ENCODE results near the gene B4GALNT4. TPM values are rescaled to one million over a fixed set of nuclear protein-coding genes. Genes with fewer than 3 reads are reported as not detected.
A peak's percentile ranks its signal among the peaks of the same experiment; 100 is the strongest.
"Not testable (repeated sequence)": the region's sequence is repeated elsewhere in the genome, so short reads cannot be mapped to it uniquely, and the experiment has no call there.

The B4GALNT4 gene
- total RNA-seq, 1 donor from 2014 or later: 1.5 TPM

DNA sequence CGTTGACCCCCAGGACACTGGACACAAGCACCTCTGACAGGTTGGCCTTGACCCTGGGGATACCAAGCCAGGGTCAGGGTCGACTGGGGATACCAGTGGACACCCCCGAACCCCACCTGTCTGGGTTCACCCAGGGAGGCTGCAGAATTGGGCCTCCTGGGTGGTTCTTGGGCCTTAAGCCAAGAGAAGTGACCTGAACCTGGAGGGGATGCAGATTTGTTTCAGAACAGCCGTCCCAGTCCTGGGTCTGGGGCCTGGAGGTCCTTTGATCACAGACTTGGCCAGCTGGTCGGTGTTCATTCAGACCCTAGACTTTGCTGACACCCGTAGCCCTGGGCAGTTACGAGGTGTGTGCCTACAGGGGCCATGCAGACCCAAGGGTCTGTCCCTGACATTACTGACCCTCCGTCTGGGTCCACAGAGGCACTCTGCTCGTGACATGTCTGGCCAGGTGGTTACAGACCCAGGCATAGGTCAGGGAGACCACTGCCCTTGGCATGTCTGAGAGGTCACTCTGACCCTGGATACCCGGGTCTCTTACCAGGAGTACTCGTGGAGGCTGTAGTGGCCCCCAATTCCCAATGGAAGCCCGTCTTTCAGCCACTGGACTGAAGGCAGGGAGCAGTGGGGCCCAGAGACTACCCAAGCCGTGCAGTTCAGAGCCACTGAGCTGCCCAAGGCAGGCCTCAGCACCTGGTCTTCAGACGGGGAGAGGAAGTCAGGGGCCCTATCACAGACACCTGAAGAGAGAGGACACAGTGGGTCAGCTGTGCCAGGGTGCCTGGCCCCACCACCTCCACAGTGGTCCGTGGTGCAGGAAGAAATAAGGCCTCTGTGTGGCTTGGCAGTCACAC lies 39.1 kb downstream of the B4GALNT4 start:
- DNase-seq (ENCODE audit: low spot score): no peak
- peaks cover 4% of the 10 kb centered on the region for H3K4me1 Mint-ChIP-seq (ENCODE audit: low read depth)
- intact Hi-C loops (cut with micrococcal nuclease): no loop called here
- H3K27me3 Mint-ChIP-seq (ENCODE audit: low read depth): no peaks in the 10 kb centered on the region
- H3K4me3 Mint-ChIP-seq (ENCODE audit: low read depth): no peak overlapping the region
- no peak overlapping the region for H3K27ac Mint-ChIP-seq
- no peaks in the 10 kb centered on the region for H3K9me3 Mint-ChIP-seq
- H3K36me3 Mint-ChIP-seq (ENCODE audit: low read depth): no peaks in the 10 kb centered on the region

DNA sequence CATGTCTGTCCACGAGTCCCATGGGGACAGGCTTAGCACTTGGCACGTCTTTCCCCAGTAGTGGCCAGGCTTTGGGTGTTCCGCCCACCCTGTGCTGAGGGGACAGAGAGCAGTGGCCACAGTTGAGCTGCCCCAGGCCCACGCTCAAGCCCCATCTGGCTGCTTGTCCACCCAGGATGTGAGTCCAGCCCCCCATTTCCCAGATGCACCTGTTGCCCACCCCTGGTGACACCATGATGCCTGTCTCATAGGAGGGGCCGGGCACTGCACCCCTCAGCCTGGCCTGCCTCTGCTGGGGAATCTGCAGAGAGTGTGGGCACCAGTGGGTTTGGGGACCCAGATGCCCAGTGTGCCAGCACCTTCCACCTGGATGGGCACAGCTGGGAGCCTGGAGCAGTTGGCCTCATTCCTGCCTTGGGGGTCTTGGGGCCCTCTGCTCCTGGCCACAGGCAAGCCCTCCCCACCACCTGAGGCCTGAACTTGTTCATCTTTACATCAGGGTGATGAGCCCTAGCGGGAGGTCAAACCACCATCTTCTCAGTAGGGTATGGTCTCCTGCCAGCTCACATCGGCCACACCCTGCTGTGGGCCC lies 39.8 kb downstream of the B4GALNT4 start:
- intact Hi-C loops (cut with micrococcal nuclease): no loop called here
- Mint-ChIP-seq H3K4me3 (ENCODE audit: low read depth) (no peak overlapping the region), H3K4me1 (ENCODE audit: low read depth) (peaks cover 5% of the 10 kb centered on the region), H3K36me3 (ENCODE audit: low read depth) (no peaks in the 10 kb centered on the region), H3K9me3 (no peaks in the 10 kb centered on the region), H3K27me3 (ENCODE audit: low read depth) (no peaks in the 10 kb centered on the region), H3K27ac (no peak overlapping the region)
- DNase-seq (ENCODE audit: low spot score): no peak

DNA sequence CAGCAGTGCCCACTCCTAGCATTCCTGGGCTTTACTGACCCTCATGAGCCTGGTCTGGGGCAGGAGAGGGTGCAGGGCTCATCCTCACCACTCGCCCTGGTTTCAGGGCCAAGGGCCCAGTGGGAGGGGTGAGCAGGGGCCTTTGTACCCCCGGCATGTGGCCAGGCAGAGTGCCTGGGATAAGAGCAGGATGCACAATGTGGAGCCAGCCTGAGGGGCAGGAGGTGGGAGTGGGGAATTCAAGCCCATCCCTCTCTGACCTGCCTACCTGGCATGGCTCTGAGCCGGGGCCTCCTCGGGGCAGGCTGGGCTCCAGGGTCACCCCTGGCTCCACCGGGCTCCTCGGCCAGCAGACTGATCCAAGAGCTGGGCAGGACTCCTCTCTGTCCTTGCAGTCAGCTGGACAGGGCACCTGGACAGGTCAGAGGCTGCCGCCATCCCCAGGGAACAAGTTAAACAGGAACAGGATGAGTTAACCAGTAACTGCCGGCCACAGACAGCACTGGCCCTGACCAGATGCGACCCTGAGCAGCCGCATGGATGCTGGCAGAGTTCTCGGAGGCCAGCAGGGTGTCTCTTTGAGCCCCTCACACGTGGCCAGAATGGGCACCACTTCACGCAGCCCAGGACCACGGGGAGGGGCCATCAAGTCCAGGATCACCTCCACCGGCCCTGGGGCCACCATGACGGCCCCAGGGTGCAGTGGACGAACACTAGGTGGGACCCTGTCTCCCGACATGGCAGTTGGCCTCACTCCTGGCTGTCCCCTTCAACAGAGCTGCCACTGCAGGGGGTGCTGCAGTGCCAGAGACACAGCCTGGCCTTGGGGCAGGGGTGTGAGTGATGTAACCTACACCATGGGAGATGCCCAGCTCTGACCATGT lies 40.5 kb downstream of the B4GALNT4 start:
- no peak for DNase-seq (ENCODE audit: low spot score)
- H3K4me3 Mint-ChIP-seq (ENCODE audit: low read depth): no peak overlapping the region
- H3K27ac Mint-ChIP-seq: no peak overlapping the region
- intact Hi-C loops (cut with micrococcal nuclease): no loop called here
- peaks cover 9% of the 10 kb centered on the region for H3K4me1 Mint-ChIP-seq (ENCODE audit: low read depth)
- no peaks in the 10 kb centered on the region for H3K9me3 Mint-ChIP-seq
- no peaks in the 10 kb centered on the region for H3K27me3 Mint-ChIP-seq (ENCODE audit: low read depth)
- H3K36me3 Mint-ChIP-seq (ENCODE audit: low read depth): no peaks in the 10 kb centered on the region

DNA sequence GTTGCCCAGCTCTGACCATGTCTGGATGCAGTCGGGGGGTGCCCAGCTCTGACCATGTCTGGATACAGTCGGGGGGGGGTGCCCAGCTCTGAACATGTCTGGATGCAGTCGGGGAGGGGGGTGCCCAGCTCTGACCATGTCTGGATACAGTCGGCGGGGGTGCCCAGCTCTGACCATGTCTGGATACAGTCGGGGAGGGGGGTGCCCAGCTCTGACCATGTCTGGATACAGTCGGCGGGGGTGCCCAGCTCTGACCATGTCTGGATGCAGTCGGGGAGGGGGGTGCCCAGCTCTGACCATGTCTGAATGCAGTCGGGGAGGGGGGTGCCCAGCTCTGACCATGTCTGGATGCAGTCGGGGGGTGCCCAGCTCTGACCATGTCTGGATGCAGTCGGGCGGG lies 41.4 kb downstream of the B4GALNT4 start:
- H3K27ac Mint-ChIP-seq; H3K36me3 Mint-ChIP-seq (ENCODE audit: low read depth); H3K27me3 Mint-ChIP-seq (ENCODE audit: low read depth); H3K4me1 Mint-ChIP-seq (ENCODE audit: low read depth); DNase-seq (ENCODE audit: low spot score); H3K4me3 Mint-ChIP-seq (ENCODE audit: low read depth); H3K9me3 Mint-ChIP-seq; intact Hi-C loops (cut with micrococcal nuclease): not testable (repeated sequence)

DNA sequence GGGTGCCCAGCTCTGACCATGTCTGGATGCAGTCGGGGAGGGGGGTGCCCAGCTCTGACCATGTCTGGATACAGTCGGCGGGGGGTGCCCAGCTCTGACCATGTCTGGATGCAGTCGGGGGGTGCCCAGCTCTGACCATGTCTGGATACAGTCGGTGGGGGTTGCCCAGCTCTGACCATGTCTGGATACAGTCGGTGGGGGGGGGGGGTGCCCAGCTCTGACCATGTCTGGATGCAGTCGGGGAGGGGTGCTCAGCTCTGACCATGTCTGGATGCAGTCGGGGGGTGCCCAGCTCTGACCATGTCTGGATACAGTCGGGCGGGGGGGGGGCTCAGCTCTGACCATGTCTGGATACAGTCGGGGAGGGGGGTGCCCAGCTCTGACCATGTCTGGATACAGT lies 42.2 kb downstream of the B4GALNT4 start:
- H3K27me3 Mint-ChIP-seq (ENCODE audit: low read depth); DNase-seq (ENCODE audit: low spot score); H3K4me3 Mint-ChIP-seq (ENCODE audit: low read depth); intact Hi-C loops (cut with micrococcal nuclease); H3K36me3 Mint-ChIP-seq (ENCODE audit: low read depth); H3K9me3 Mint-ChIP-seq; H3K27ac Mint-ChIP-seq: not testable (repeated sequence)
- peaks cover 15% of the 10 kb centered on the region for H3K4me1 Mint-ChIP-seq (ENCODE audit: low read depth)

DNA sequence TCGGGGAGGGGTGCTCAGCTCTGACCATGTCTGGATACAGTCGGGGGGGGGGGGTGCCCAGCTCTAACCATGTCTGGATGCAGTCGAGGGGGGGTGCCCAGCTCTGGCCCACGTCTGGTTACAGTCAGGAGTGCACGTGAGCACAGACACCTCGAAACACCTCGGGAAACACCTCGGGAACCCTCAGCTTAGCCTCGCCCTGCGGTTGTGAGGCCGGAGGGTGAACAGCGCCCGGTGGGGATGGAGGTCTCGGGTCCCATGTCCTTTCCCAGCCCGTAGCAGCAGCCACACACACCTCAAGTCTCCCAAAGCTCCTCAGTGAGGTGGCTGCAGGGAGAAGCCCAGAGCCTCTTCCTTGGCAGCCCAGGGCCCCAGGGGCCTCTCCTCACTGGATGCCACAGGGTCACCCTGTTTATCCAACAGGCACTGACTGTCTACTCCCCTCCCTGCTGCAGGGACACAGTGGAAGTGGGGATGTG lies 43.4 kb downstream of the B4GALNT4 start:
- H3K9me3 Mint-ChIP-seq: no peaks in the 10 kb centered on the region
- intact Hi-C loops (cut with micrococcal nuclease): no loop called here
- no peak for DNase-seq (ENCODE audit: low spot score)
- H3K4me1 Mint-ChIP-seq (ENCODE audit: low read depth): peaks cover 15% of the 10 kb centered on the region
- H3K27ac Mint-ChIP-seq: no peak overlapping the region
- H3K27me3 Mint-ChIP-seq (ENCODE audit: low read depth): no peaks in the 10 kb centered on the region
- no peak overlapping the region for H3K4me3 Mint-ChIP-seq (ENCODE audit: low read depth)
- H3K36me3 Mint-ChIP-seq (ENCODE audit: low read depth): no peaks in the 10 kb centered on the region

DNA sequence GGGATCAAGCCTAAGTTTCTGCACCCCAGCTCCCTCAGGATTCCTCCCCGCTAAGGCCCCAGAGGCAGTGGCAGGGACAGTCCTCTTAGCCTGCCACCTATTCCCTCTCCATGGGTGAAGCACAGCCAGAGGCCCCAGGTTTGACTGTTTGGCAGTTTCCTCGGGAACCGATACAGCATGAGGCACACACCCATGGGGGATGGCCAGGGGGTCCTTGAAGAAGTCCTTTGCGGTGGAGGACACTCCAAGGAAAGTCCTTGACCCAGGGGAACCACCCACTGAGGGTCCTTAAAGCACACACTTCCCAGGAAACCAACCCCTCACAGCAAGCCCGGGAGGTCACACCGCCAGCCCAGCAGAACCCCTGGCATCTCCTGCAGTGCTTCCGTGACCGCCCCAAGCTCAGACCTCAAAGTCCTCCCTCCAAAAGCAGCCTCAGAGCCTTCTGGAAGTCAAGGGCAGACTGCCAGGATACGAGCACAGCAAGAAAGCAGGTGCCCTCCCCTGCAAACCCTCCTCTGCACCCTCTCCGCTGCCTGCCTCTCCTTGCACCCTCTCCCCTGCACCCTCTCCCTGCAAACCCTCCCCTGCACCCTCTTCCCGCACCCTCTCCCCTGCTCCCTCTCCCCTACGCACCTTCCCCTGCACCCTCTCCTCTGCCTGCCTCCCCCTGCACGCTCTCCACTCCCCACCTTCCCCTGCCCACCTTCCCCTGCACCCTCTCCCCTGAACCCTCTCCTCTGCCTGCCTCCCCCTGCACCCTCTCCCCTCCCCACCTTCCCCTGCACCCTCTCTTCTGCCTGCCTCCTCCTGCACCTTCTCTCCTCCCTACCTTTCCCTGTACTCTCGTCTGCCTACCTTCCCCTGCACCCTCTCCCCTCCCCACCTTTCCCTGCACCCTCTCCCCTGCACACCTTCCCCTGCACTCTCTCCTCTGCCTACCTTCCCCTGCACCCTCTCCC lies 44.1 kb downstream of the B4GALNT4 start:
- intact Hi-C loops (cut with micrococcal nuclease): no loop called here
- peaks cover under 1% of the 10 kb centered on the region for H3K36me3 Mint-ChIP-seq (ENCODE audit: low read depth)
- no peaks in the 10 kb centered on the region for H3K27me3 Mint-ChIP-seq (ENCODE audit: low read depth)
- peak overlapping the region; percentile 12 for H3K27ac Mint-ChIP-seq
- DNase-seq (ENCODE audit: low spot score): no peak
- no peaks in the 10 kb centered on the region for H3K9me3 Mint-ChIP-seq
- peaks cover 15% of the 10 kb centered on the region for H3K4me1 Mint-ChIP-seq (ENCODE audit: low read depth)
- peak overlapping the region; percentile 72 for H3K4me3 Mint-ChIP-seq (ENCODE audit: low read depth)

DNA sequence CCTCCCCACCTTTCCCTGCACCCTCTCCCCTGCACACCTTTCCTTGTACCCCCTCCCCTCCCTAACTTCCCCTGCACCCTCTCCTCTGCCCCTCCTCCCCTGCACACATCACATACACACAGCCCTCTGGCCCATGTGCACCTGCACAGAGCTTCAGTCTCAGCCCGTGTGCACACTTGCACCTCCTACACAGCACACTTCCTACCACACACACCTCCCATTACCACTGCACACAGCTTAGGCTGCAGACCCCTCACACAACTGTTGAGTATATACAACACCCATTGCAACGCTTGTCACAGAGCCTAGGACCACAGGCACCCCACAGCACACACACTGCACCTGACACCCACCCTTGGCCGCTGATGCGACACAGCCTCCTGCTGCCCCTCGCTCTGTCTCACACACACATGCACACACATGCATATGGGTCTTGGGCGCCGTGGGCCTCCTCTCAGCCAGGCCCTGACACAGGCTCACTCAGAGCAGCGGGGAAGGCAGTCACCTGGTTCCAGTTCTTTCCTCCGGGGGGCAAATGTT lies 45.1 kb downstream of the B4GALNT4 start:
- H3K4me1 Mint-ChIP-seq (ENCODE audit: low read depth): peaks cover 15% of the 10 kb centered on the region
- no peak for DNase-seq (ENCODE audit: low spot score)
- peaks cover 3% of the 10 kb centered on the region for H3K36me3 Mint-ChIP-seq (ENCODE audit: low read depth)
- peak overlapping the region; percentile 90 for H3K27ac Mint-ChIP-seq
- no peaks in the 10 kb centered on the region for H3K9me3 Mint-ChIP-seq
- H3K27me3 Mint-ChIP-seq (ENCODE audit: low read depth): no peaks in the 10 kb centered on the region
- intact Hi-C loops (cut with micrococcal nuclease): no loop called here
- peak overlapping the region; percentile 93 for H3K4me3 Mint-ChIP-seq (ENCODE audit: low read depth)

DNA sequence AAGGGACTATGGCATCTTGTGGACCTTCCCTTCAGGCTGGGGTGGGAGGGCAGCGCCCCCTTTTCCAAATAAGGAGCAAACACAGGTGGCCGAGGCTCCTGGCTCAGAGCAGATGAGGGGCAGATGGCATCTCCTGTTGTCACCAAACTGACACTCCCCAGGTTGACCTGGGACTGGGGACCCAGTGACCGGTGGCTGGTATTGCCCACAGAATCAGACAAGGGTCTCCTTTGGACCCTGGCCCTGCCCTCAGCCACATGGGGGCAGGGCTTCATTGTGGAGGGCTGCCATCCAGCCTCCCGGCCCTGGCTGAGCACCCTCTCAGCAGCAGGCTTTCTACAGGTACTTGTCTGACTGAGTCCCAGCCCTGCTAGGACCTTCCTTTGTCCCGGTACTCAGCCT lies 46.3 kb downstream of the B4GALNT4 start:
- Mint-ChIP-seq H3K9me3 (no peaks in the 10 kb centered on the region), H3K4me3 (ENCODE audit: low read depth) (peak overlapping the region; percentile 93)

DNA sequence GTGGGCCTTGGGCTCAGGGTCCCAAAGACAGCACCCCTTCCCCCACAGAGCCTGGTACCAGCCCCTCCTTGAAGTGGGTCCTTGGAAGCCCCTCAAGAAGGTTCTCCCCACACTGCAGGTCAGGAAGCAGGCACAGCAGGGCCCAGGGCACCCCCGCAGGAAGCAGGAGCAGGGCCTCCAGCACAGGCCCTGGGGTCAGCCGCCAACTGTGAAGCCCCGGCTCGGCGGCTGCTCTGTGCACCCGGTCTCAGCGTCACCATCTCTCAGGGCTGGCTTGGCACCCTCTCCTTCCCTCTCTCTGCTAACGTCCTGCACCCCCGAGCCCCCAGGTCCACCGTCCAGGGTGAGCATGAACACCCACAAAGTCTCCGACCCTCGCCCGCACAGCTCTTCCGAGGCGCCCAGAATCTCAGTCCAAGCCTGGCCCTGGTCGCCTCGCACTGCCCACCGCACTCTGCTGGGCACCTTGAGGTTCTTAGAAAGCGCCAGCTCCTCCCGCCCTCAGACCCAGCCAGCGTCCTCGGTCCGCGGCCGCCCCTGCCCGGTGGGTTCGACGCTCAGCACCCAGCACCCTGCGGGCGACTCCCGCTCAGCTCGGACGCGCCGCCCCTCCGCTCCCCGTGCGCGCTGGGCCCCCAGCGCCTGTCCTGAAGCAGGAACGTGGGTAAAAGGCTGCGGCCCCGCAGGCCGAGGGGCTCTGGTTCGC lies 46.9 kb downstream of the B4GALNT4 start:
- Mint-ChIP-seq H3K27me3 (ENCODE audit: low read depth) (no peaks in the 10 kb centered on the region), H3K9me3 (no peaks in the 10 kb centered on the region), H3K4me3 (ENCODE audit: low read depth) (peak overlapping the region; percentile 93), H3K36me3 (ENCODE audit: low read depth) (peaks cover 3% of the 10 kb centered on the region), H3K27ac (peak overlapping the region; percentile 90), H3K4me1 (ENCODE audit: low read depth) (peaks cover 15% of the 10 kb centered on the region)
- intact Hi-C loops (cut with micrococcal nuclease): no loop called here
- no peak for DNase-seq (ENCODE audit: low spot score)

More for the DNA sequence above, 46.3 kb downstream of the B4GALNT4 start:
- H3K36me3 Mint-ChIP-seq (ENCODE audit: low read depth): peaks cover 3% of the 10 kb centered on the region
- no peaks in the 10 kb centered on the region for H3K27me3 Mint-ChIP-seq (ENCODE audit: low read depth)
- peaks cover 15% of the 10 kb centered on the region for H3K4me1 Mint-ChIP-seq (ENCODE audit: low read depth)
- intact Hi-C loops (cut with micrococcal nuclease): loop anchor here (1.0 kb wide), 1 partner anchor 33 kb away; no protein-coding TSS in a partner anchor
- no peak for DNase-seq (ENCODE audit: low spot score)
- peak overlapping the region; percentile 90 for H3K27ac Mint-ChIP-seq

Measured in activated T-helper 2 cell treated with anti-CD3 and anti-CD28 coated beads, Interferon-gamma antibody, Interleukin-2, Interleukin-4, amounts not matched to agents 10 μg/mL and 5 μg/mL and 100 μg/mL, durations not matched to agents 14 hours and 24 hours and 36 hours (primary cell).